ENCODE data around the gene KRTAP4-7. TPM values are rescaled to one million over a fixed set of nuclear protein-coding genes. Genes with fewer than 3 reads are reported as not detected.
"Not testable (repeated sequence)": the region's sequence is repeated elsewhere in the genome, so short reads cannot be mapped to it uniquely, and the experiment has no call there.

Gene KRTAP4-7
- total and polyA plus RNA-seq, 2 of the 4 experiments (the other 2 are of a cell fraction): not detected

DNA sequence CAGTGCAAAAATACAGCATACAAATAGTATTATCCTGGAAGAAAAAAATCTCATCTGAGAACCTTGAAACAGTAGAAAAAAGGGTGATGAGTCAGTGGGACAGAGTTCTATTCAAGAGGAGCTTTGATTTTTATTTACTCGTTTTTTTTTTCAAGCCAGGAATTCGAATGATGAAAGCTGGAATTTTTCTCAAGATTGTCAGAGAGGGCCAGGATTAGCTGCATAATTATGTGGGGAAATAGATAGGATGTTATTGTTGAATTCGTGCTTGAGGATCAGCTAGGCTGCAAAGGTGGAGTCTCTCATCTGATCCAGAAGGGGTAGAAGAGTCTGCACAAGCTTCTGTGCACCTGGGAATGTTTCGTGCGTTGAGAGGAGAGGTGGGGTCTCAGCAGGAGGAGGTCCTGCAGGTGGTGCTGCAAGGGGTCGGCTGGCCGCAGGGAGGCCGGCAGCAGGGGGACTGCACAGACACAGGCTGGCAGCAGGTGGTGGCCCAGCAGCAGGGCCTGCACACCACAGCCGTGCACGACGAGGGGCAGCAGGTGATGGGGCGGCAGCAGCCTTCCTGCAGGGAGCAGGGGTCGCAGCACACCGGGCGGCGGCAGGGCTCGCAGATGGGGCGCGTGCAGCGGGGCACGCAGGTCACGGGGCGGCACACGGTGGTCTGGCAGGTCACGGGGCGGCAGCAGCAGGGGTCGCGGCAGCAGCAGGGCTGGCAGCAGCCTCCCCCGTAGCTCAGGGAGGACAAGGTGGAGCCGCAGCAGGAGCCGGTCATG lies 24.5 kb upstream of the KRTAP4-7 start:
- H4K20me1 ChIP-seq (ENCODE audit: insufficient read depth, low read length); H3K36me3 ChIP-seq (ENCODE audit: control insufficient read depth, insufficient read depth, low read length); dilution Hi-C loops (cut with HindIII; ENCODE audit: low sequenced_read_pairs, unreplicated experiment); H3K9me3 ChIP-seq (ENCODE audit: control insufficient read depth, insufficient read depth, low read length); H3K27me3 ChIP-seq (ENCODE audit: control insufficient read depth, insufficient read depth, low read length); in situ Hi-C loops (cut with MboI; ENCODE audit: low sequenced_read_pairs); H3K79me1 ChIP-seq (ENCODE audit: low read depth in 1 of 2, low read length in 2 of 2); H3K4me3 ChIP-seq (ENCODE audit: insufficient read depth, low read depth, low read length); H2AK9ac ChIP-seq (replicated peaks; ENCODE audit: low read depth, low read length, poor library complexity); H3K9me1 ChIP-seq (ENCODE audit: insufficient read depth, low read length); H2AFZ ChIP-seq (replicated peaks; ENCODE audit: low read length, poor library complexity): not testable (repeated sequence)
- Histone ChIP-seq H2BK120ac (ENCODE audit: low read depth, low read length) (peak overlapping the region; percentile 99), H3K9ac (ENCODE audit: low read depth, low read length) (peak overlapping the region; percentile 55; the same call in 1 of the 2 replicates), H4K8ac (ENCODE audit: low read depth in 2 of 2, low read length in 2 of 2) (peak overlapping the region; percentile 10 to 67), H4K91ac (ENCODE audit: insufficient read depth, low read depth, low read length) (peak overlapping the region; percentile 89), H3K18ac (ENCODE audit: low read depth, low read length) (peak overlapping the region; percentile 76), H3K27ac (ENCODE audit: insufficient read depth, low read length) (peak overlapping the region; percentile 94), H4K5ac (ENCODE audit: low read depth, low read length) (peak overlapping the region; percentile 91; the same call in 1 of the 2 replicates), H2BK5ac (ENCODE audit: low read depth, low read length, poor library complexity, severe bottlenecking) (peak overlapping the region; percentile 98), H3K23ac (ENCODE audit: low read depth, low read length) (peak overlapping the region; percentile 93; the same call in 1 of the 2 replicates), H3K4me2 (ENCODE audit: low read depth, low read length) (peak overlapping the region; percentile 72), H2BK20ac (ENCODE audit: low read depth, low read length) (peak overlapping the region; percentile 98), H3K14ac (replicated peaks; ENCODE audit: low read depth, low read length) (peak overlapping the region; percentile 79; the same call in 1 of the 2 replicates), H3K56ac (ENCODE audit: extremely low read depth, insufficient read depth, low read length) (peak overlapping the region; percentile 71; the same call in 1 of the 2 replicates), H3K4ac (ENCODE audit: low read depth, low read length) (peak overlapping the region; percentile 93), H3K4me1 (ENCODE audit: control insufficient read depth, insufficient read depth, low read length) (peaks cover 16% of the 10 kb centered on the region), H2BK15ac (ENCODE audit: low read depth, low read length) (peak overlapping the region; percentile 25; the same call in 1 of the 3 replicates), H2AK5ac (ENCODE audit: low read depth, low read length) (peak overlapping the region; percentile 93)
- ChIA-PET CTCF (interaction anchor here (0.7 to 2.1 kb wide), 2 partner anchors 254 to 263 kb away, joined by 3 to 7 read pairs; no protein-coding TSS in a partner anchor), POLR2A (ENCODE audit: unreplicated experiment) (interaction anchor here (0.6 to 3.0 kb wide), 3 partner anchors 11 to 510 kb away, joined by 3 to 12 read pairs (median 5); no protein-coding TSS in a partner anchor)
- WGBS, 2 experiments (ENCODE audit: extremely low coverage in 2 of 2, insufficient read length in 1 of 2): 0% methylated on average over 1 of the region's 31 CpGs; no CpG with 5 or more reads in 1 of the 2 experiments
- ATAC-seq (ENCODE audit: low read depth) (peak; percentile 35), DNase-seq (peak; percentile 94)
- TF ChIP-seq FOS (IDR thresholded peaks at IDR 0.05; ENCODE audit: low read depth, low read length) (0 out of 2 replicates have a peak, but pooled peaks have one; percentile 47), CEBPB (IDR thresholded peaks at IDR 0.05; ENCODE audit: low read depth, low read length) (peak; percentile 74)
- TSS peak; percentile 81 for BruUV-seq (replicated peaks)
- intact Hi-C loops (cut with micrococcal nuclease): loop anchor here (2.0 to 5.0 kb wide), 6 partner anchors 102 to 588 kb away; no protein-coding TSS in a partner anchor
